ENCODE measurements around the gene LRRC36.

Gene LRRC36

DNA sequence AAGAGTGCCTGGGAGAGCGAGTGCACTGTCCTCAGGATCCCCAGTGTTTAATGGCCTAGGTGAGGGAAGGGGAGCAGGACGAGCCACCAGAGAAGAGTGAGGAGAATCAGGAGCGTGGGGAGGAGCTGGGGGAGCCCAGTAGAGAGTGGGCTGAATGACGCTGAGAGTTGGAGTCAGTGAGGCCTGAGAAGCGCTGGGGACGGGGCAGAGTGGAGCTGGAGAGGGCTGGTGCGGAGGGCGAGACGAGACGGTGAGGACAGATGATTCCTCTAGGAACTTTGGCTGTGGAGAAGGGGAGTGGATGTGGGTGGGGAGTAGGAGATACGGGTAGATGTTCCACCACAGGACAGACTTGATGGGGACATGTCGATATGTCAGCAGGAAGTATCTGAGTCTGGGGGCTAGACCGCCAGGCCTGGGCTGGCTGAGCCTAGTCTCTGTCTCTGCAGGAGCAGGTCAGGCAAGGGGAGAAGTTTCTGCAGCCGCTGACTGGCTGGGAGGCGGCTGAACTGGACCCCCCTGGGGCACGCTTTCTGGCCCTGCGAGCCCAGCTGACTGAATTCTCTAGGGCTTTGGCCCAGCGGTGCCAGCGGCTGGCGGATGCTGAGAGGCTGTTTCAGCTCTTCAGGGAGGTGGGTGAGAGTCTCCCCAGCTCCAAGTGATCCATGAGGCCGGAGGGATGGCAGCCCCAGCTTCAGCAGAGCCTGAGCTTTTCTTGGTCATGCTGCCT lies 42.6 kb upstream of the LRRC36 start:
- no peak for TF ChIP-seq POLR2A (IDR thresholded peaks at IDR 0.05; ENCODE audit: low read length)
- no peak for TF ChIP-seq GATA1 (IDR thresholded peaks at IDR 0.05; ENCODE audit: low read depth, low read length)
- no peak for DNase-seq

DNA sequence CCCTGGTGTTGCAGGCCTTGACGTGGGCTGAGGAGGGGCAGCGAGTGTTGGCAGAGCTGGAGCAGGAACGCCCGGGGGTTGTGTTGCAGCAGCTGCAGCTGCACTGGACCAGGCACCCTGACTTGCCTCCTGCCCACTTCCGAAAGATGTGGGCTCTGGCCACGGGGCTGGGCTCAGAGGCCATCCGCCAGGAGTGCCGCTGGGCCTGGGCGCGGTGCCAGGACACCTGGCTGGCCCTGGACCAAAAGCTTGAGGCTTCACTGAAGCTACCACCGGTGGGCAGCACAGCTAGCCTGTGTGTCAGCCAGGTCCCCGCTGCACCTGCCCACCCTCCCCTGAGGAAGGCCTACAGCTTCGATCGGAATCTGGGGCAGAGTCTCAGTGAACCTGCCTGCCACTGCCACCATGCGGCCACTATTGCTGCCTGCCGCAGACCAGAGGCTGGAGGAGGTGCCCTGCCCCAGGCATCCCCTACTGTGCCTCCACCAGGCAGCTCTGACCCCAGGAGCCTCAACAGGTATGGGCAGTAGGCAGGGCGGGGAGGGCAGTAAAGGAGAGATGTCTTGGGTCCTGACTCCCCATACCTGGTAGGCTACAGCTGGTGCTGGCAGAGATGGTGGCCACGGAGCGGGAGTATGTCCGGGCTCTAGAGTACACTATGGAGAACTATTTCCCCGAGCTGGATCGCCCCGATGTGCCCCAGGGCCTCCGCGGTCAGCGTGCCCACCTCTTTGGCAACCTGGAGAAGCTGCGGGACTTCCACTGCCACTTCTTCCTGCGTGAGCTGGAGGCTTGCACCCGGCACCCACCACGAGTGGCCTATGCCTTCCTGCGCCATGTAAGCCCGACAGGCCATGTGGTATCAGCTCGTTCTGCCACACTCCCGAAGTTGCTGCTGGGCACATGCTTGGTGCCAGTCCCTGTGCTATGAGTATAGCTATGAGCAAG lies 41.6 kb upstream of the LRRC36 start:
- no peak for TF ChIP-seq POLR2A (IDR thresholded peaks at IDR 0.05; ENCODE audit: low read length)
- TF ChIP-seq GATA1 (IDR thresholded peaks at IDR 0.05; ENCODE audit: low read depth, low read length), result no peak
- peak in 1 of 2 experiments; percentile 43 for DNase-seq

DNA sequence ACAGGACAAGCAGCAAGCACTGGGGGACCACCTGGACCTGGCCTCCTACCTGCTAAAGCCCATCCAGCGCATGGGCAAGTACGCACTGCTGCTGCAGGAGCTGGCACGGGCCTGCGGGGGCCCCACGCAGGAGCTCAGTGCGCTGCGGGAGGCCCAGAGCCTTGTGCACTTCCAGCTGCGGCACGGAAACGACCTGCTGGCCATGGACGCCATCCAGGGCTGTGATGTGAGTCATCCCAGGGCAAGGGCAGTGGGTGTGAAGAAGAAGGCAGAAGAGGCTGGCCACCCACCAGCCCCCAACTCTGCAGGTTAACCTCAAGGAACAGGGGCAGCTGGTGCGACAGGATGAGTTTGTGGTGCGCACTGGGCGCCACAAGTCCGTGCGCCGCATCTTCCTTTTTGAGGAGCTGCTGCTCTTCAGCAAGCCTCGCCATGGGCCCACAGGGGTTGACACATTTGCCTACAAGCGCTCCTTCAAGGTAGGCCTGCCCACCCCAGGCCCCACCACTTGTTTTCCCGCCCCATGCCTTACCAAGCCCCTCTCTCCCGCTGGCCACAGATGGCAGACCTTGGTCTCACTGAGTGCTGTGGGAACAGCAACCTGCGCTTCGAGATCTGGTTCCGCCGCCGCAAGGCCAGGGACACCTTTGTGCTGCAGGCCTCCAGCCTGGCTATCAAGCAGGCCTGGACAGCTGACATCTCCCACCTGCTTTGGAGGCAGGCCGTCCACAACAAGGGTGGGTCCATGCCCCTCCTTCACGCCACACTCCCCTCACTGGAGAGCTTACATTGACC lies 40.0 kb upstream of the LRRC36 start:
- no peak for DNase-seq
- TF ChIP-seq POLR2A (IDR thresholded peaks at IDR 0.05; ENCODE audit: low read length), result no peak
- TF ChIP-seq GATA1 (IDR thresholded peaks at IDR 0.05; ENCODE audit: low read depth, low read length), result no peak

DNA sequence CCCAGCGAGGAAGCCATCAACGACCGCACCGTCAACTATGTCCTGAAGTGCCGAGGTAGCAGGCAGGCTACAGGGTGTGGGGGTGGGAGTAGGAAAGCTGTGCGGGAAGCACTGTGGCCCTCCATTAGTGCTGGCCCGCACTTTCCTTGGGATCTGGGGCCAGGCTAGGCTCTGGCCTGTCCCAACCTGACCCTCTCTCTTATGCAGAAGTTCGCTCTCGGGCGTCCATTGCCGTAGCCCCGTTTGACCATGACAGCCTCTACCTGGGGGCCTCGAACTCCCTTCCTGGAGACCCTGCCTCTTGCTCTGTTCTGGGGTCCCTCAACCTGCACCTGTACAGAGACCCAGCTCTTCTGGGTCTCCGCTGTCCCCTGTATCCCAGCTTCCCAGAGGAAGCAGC lies 38.7 kb upstream of the LRRC36 start:
- DNase-seq, result no peak
- no peak for TF ChIP-seq POLR2A (IDR thresholded peaks at IDR 0.05; ENCODE audit: low read length)
- TF ChIP-seq GATA1 (IDR thresholded peaks at IDR 0.05; ENCODE audit: low read depth, low read length), result no peak

DNA sequence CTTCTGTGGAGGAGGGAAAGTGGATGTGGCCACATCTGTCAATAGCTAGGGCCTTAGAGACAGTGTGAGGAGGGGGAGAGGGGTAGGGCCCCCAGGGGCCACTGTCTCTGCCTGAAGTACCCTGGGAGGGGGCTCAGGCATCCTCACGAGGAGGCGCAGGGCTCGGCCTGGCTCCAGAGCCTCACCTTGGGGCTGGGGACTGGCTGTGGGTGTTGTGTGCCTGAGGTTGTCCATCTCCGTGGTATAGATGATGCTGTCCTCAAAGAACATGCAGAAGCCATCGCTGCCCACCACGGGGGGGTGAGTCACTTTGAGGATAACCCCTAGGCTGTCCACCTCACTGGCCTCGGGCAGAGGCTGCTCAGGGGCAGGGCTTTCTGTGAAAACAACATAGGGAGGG lies 35.2 kb upstream of the LRRC36 start:
- TF ChIP-seq GATA1 (IDR thresholded peaks at IDR 0.05; ENCODE audit: low read depth, low read length), result no peak
- TF ChIP-seq POLR2A (IDR thresholded peaks at IDR 0.05; ENCODE audit: low read length), result no peak

DNA sequence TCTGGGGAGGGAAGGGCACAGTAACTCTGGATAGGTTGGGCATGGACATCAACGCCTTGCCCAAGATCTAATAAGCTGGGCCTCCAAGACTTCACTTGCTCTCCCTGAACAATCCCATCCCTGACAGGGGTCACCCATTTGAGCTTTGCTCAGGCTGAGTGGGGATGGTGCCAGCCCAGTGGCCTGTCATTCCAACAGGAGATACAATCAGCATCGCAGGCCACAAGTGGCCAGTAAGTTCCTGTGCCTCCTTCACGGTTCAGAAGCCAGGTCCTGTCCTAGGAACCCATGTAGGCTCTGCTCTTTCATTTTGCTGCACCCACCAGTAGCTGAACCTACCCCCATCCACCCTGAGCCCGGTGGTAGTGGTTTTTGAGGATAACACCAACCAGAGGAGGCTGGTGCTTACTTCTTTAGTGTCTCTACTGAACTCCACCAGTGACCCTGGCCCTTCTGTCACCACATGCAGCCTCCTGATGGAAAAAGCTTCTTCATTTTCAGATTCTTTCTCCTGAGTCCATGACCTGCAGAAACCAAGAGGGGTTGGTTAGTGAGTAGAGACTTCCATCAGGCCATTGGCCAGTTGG lies 32.4 kb upstream of the LRRC36 start:
- no peak for TF ChIP-seq POLR2A (IDR thresholded peaks at IDR 0.05; ENCODE audit: low read length)

More for the DNA sequence above, 35.2 kb upstream of the LRRC36 start:
- DNase-seq, result no peak

DNA sequence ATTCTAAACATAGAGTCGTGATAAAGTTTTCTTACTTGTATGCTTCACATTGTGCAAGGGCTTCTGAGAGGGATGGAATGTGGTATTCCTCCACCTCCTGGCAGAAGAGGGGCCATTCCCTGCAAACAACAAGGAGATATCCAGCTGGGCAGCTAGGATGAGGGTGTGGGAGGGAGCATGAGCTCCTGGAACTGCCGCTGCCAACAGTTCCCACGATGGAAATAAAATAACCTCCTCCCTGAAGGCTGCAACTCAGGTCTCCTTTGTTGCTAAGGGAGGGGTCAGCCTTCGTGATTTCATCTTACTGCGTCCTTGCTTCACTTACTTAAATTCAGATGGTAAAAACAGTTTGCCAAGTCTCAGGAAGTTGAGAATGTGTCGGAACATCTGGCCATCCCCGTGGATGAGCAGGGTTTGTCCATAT lies 31.7 kb upstream of the LRRC36 start:
- no peak for DNase-seq
- no peak for TF ChIP-seq POLR2A (IDR thresholded peaks at IDR 0.05; ENCODE audit: low read length)
- no peak for TF ChIP-seq GATA1 (IDR thresholded peaks at IDR 0.05; ENCODE audit: low read depth, low read length)

More for the DNA sequence above, 32.4 kb upstream of the LRRC36 start:
- DNase-seq, result no peak

DNA sequence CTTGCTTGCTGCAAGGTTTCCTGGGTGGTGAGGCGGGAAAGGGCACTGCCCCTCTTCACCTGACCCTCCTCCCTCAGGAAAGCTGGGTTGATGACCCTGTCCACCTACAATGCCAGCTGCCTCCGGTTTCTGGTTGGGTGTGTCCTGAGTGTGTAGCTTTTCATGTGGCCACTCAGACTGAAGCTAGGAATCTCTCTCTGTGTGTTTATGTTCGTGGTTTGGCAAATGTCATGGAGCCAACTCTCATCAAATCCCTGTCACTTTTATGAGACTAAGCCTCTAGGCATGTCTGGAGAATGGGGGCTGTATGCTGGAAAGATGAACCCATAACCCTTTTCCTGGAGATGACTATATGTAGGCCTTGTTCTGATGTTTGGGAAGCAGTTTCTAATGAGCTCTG lies 30.2 kb upstream of the LRRC36 start:
- no peak for DNase-seq
- TF ChIP-seq GATA1 (IDR thresholded peaks at IDR 0.05; ENCODE audit: low read depth, low read length) (no peak), POLR2A (IDR thresholded peaks at IDR 0.05; ENCODE audit: low read length) (no peak)

DNA sequence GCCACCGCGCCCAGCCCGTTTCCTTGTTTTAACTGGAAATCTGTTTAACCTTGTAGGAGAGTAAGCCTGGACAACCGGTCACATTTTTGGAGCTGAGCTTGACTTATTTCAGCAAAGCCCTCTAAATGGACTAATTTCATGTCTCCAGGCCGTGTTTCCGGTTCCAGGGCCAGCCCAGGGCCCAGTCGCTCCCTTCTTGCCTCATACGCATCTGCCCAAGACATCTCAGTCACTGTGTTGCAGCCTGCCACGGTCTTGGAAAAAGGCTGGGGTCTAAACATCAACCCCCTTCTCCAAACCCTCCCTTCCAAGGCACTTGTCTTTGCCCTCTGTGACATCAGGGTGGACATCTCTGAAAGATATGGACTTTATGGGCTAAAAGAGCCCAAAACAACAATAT lies 28.3 kb upstream of the LRRC36 start:
- DNase-seq, result no peak
- TF ChIP-seq GATA1 (IDR thresholded peaks at IDR 0.05; ENCODE audit: low read depth, low read length), result no peak
- no peak for TF ChIP-seq POLR2A (IDR thresholded peaks at IDR 0.05; ENCODE audit: low read length)

DNA sequence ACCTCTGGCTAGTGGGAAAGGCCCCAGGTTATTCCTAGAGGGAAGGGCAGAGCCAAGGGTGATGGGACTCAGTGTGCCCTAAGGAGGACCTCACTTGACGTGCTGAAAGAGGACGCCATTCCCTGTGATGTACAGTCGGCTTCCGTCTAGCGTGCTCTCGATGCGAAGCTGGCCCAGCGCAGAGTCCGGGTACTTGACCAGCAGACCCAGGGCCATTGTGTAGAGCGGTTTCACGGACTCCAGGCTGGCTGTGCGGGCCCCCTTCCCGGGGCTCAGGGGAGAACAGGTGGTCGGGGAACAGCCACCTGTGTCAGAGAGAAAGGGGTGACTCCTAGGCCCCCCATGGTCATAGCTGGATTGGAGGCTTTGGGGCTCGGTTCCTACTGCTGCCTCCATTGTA lies 27.3 kb upstream of the LRRC36 start:
- TF ChIP-seq GATA1 (IDR thresholded peaks at IDR 0.05; ENCODE audit: low read depth, low read length), result no peak
- TF ChIP-seq POLR2A (IDR thresholded peaks at IDR 0.05; ENCODE audit: low read length), result no peak
- no peak for DNase-seq

DNA sequence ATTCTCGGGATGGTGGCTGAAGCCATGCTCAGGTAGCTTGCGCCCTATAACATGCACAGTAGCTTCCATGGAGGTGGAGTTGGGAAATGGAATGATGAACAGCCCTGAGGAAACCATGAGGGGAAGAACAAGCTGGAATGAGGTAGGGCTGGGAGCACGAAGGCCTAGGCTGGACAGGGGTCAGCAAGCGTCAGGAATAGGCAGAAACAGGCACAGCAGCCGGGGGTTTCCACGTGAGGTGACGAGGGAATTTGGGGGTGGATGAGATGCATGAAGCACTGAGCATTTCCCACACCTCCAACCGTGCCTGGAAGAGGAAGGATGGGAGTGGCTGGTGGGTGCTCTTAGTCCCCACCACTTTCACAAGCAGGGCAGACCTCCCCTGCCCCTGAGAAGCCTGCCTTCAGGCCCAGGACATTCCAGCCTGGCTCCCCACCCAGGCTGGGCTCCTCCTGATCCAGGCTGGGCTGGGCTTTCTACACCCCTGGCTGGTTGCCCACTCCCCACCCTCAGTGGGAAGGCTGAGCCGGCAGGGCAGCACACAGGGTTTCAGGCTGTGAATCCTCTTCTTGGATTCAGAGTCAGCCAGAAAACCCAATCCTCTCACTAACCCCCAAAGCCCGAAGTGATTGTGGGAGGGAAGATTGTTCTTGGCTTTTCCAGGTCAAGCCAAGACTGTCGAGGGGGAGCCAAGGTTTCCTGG lies 25.4 kb upstream of the LRRC36 start:
- no peak for DNase-seq

DNA sequence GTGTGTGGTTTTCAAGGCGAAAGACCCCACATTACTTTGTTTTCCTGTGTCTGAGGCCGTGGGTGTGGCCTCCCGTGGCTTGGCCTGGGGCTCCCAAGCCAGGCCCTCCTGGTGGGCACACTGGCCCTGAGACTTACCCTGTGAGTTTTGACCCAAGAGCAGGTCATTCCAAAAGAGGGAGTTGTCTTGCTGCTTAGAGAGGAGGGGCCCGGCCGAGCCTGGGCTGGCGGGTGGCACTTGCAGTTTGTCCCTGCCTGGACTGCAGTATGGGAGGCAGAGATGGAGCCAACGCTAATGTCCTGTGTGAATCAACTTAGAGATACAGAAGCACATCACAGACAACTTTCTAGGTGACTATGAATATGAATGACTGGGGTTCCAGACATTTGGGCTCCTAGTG lies 24.5 kb upstream of the LRRC36 start:
- DNase-seq, result no peak
- TF ChIP-seq GATA1 (IDR thresholded peaks at IDR 0.05; ENCODE audit: low read depth, low read length) (no peak), POLR2A (IDR thresholded peaks at IDR 0.05; ENCODE audit: low read length) (no peak)

More for the DNA sequence above, 25.4 kb upstream of the LRRC36 start:
- TF ChIP-seq POLR2A (IDR thresholded peaks at IDR 0.05; ENCODE audit: low read length), result no peak
- no peak for TF ChIP-seq GATA1 (IDR thresholded peaks at IDR 0.05; ENCODE audit: low read depth, low read length)

DNA sequence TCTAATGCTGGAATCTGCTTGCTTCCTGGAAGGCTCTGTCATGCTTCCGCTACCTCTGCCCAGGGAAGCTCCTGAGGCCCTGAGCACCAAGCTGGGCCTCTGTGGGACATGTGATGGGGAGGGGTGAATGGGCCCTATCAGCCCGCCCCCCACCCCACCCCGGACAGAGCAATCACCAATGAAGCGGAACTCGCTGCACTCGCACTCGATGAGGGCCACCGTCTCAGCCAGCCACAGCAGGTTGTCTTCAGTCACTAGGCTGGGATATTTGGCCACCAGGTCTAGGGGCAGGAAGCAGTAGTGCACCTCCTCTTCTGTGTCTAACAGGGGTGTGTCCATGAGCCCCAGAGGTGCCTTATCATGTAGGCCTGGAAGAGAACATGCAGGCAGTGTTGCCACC lies 23.6 kb upstream of the LRRC36 start:
- DNase-seq, result no peak
- TF ChIP-seq POLR2A (IDR thresholded peaks at IDR 0.05; ENCODE audit: low read length), result no peak
- no peak for TF ChIP-seq GATA1 (IDR thresholded peaks at IDR 0.05; ENCODE audit: low read depth, low read length)
